Ovary (tissue), 3 donors: ENCODE results near the gene KLHL3.

Experiments used
- POLR2A ChIP-seq: fragments of 450-650 bp; IDR thresholded peaks from one replicate; pipeline ENCODE4 v1.6.1; 2017; ENCODE audit warnings: antibody characterized with exemption, mild to moderate bottlenecking, moderate library complexity
- TF ChIP-seq, protein P1 (sequence below), 3 donors: fragments of 450-650 bp in 2 of 3; fragments of 200-600 bp in 1 of 3; IDR thresholded peaks; one replicate each; pipeline versions ENCODE4 v1.5.1 to v1.8.0; 2016 to 2022; ENCODE audit warnings: antibody characterized with exemption in 3 of 3, mild to moderate bottlenecking in 1 of 3
- donor health status: DM: no; HTN: no; CAD: no.

DNA sequence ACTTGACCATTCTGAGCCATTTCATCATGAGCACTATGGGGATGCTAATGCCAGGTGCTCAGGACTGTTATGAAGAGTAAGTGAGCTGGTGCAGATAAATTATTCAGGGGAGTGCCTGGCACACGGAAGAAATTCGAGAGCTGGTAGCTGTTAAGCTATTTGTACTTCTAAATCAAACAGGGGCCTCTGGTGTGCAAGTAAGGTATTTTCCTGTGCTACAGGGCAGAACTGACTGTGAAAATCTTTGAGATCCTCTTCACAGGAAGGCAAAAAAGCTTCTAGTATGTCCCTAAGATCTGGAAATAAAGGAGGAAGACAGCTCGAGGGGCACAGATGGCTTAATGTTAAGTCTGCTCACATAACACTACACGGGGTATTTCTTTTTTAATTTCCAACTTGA, 130.5 kb downstream of the KLHL3 start:
- no peak for TF ChIP-seq POLR2A
- TF ChIP-seq, protein P1, sequence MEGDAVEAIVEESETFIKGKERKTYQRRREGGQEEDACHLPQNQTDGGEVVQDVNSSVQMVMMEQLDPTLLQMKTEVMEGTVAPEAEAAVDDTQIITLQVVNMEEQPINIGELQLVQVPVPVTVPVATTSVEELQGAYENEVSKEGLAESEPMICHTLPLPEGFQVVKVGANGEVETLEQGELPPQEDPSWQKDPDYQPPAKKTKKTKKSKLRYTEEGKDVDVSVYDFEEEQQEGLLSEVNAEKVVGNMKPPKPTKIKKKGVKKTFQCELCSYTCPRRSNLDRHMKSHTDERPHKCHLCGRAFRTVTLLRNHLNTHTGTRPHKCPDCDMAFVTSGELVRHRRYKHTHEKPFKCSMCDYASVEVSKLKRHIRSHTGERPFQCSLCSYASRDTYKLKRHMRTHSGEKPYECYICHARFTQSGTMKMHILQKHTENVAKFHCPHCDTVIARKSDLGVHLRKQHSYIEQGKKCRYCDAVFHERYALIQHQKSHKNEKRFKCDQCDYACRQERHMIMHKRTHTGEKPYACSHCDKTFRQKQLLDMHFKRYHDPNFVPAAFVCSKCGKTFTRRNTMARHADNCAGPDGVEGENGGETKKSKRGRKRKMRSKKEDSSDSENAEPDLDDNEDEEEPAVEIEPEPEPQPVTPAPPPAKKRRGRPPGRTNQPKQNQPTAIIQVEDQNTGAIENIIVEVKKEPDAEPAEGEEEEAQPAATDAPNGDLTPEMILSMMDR (IDR thresholded peaks at IDR 0.05) = no peak
